Activated gamma-delta T cell treated with anti-CD3 and anti-CD28 coated beads, Interleukin-2, amount 50 U/mL, for 16 hours (primary cell): ENCODE data around the gene EXOC3L1.
A peak's percentile ranks its signal among the peaks of the same experiment; 100 is the strongest.

Source experiments
- DNase-seq: peaks from one replicate; pipeline ENCODE4 v3.0.0-alpha.2; 2020; ENCODE audit warnings: low read depth

Gene EXOC3L1, protein sequence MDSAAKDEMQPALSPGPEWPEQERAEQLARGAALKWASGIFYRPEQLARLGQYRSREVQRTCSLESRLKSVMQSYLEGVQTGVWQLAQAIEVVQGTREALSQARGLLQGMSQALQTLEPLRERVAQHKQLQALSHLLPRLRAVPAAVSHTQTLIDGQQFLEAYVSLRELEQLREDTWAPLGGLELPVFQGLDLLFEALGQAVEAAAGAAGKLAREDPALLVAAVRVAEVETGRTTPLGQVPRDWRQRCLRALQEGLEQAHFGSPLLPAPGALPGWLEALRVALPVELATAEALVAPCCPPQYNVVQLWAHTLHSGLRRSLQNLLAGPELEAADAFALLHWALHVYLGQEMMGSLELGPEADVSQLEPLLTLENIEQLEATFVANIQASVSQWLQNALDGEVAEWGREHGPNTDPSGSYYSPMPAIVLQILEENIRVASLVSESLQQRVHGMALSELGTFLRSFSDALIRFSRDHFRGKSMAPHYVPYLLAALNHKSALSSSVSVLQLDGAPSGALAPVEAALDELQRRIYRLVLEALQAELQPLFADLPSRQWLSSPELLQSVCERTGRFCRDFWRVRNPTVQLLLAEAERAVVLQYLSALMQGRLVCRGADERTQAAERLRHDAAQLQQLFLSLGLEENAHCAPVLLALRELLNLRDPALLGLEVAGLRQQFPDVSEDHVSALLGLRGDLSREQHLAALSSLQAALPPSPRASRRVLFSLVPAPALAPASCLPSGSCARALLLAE

DNA sequence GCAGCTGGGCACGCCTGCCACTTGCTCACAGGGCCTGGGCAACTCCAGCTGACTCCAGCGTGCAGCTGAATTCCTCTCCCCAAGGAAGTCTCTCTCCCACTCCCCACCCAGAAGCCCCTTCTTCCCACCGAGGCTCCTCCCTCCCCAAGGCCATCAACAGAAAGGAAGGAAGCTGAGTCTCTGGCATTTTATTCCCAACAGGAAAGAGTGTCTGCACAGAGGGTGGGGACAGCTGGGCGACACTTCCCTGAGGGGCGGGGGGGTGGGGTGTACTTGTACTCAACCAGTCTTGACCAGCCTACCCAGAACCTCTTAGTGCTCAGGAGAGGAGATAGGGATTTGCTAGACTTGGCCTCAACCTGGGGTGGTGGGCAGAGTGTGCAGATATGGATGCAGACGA is at the start of gene EXOC3L1:
EXOC3L1 (minus strand) TSS at position 96 of the 400 bp plus-strand sequence. CDS start 460 bp downstream, outside the sequence.
- DNase-seq = no peak

DNA sequence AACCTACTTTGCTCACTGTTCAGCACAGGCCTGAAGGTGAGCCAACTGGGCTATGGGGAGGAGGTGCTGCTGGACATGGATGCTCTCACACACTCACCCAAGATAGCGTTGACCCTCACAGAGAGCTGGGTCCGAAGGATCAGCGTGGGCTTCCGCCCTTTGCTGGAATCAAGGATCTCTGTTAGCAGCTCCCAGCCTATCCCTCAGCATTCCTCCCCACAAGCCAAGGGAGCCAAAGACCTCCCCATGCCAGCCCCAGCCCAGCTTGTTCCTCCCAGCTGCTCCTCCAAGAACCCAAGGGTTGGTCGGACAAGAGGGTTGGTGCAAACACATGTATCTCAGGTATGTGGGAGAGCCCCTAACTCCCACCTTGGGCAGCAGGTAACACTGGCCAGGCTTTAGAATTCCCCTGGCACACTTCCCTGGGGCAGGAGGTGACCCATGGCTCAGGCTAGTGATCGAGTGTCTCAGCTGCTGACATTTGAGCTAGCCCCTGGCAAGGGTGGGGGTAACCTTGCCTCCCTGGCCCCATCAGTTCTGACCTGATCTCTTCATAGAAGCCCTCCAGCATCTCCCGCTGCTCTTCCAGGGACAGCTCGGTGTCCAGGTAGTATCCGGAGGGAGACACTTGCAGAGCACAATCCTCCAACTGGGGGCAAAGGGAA is 49.0 kb upstream of the EXOC3L1 start:
- no peak for DNase-seq

DNA sequence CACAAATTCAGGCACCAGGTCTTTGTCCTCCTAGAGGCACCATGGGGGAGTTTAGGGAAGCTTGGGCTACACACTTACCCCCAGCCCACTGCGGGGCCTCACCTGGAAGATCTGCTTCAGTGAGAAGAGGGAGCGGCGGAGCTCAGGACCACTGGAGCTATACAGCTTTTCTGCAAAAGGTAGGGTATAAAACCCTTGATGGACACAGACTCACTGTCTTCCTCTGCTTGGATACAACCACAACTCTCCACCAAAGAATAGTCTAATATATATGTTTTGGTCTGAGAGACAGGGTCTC is 48.3 kb upstream of the EXOC3L1 start:
- no peak for DNase-seq

DNA sequence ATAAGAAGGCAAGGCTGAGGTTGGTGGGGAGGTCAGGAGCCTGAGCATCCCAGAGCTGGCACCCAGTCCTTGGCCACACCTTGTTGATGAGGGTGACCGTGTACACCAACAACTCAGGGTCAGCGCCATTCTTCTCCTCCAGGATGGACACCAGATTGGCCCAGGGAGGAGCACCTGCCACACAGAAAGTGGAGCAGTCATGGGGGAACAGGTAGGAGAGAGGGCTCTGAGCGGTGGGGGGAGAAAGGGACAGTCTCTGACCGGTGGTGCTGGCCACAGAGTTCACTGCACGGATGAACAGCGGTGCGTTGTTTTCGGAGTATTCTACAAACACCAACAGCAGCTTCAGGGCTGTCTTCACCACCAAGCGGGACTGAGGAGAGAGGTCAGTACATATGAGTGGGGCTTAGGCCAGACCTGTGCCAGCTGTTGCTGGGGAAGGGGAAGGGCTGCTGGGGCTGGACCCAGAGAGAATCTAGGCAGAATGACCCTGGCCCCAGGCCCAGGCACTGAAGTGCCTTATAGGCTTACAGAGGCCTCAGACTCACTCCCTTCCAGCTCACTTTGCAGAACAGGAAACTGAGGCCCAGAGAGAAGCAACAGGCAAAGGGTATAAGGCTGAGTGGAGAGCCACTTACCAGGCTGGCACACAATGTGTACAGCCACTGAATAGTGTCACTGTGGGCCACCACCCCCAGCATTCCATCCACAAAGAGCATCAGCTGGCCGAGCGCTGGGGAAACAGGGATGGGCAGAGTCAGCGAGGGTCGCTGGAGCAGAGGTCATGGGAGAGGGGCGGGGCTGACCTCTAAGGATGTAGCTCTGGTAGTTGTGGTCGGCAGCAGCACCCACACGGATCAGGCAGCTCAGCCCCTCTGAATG is 47.7 kb upstream of the EXOC3L1 start:
- DNase-seq = no peak

DNA sequence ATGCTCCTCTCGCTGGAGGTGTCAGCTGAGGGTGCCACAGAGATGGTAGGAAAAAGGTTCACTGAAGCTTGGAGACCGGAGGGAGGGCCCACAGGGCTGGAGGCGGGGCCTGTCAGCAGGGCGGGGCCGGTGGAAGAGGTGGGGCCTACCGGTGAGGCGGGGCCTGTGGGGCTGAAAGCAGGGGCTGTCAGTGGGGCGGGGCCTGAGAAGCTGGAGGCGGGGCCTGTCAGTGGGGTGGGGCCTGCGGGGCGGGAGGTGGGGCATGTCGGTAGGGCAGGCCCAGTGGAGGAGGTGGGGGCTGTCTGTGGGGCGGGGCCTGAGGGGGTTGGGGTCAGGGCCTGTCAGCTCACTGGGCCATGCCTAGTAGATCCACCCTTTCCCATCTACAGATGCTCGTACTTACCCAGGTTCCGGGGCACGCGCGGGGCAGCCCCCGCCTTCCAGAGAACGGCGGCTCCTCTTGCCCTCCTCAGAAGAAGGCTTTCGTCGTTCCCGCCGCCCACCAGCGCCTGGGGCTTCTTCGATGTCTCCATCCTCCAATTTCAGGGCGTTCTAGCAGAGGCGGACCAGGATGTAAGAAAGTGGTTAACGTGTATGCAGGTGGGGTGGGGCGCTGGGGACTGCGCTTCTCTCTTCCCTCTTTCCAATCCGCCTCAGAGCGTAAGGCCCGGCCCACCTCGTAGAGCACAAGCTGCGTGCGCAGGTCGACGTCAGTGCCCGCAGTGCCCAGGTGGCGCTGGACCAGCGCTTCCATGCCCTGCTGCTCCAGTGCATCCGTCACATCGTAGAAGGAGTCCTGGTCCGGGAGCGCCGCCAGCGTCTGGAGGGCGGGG is 46.8 kb upstream of the EXOC3L1 start:
- peak; percentile 40 for DNase-seq

DNA sequence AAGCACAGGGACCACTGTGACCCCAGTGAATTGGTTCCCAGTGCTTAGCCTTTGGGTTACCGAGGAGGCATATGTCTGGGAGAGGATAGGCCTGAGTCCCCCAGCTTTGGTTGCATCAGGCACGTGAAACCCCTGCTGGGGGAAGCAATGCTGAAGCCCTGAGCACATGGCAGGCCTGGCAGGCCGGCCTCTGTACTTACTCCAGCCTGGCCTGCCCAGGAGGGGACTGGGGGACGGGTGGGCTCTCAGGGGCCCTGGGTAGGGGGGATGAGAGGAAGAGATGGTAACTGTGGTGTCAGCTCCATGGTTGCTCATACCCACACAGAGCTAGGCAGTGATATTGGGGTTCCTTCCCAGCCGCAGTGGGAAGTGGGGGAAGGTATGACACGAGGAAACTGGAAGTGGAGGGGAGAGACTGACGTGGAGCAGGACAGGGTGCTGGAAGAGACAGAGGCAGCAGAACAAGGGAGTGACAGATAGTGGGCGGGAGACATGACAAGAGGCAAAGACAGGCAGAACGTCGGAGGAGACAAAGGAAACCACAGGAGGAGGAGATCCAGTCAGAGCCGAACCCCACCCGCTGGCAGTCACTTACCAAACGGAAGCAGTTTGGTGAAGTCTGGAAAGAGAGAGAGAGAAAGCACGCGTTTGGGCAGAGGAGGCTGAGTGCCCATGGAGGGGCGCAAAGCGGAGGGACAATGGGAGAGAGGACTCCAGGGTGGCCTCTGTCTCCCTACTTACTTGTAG is 46.1 kb upstream of the EXOC3L1 start:
- DNase-seq = no peak

DNA sequence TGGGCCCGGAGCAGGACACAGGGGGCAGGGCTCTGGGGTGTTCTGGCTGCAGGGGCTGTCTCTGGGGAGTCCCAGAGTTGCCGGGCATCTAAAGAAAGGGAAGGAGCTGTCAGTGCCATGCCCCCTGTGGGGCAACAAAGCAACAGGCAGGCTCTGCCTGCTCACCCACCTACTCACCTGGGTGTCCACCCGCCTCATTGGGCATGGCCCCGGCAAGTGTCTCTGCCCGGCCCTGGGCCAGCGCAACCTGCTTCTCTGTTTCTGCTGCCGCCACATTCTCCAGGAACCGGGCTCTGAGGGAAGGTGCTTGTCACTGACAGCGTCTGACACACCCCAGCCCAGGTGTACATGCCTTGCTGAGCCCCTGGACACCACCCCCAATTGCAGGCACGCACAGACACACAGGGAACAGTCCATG is 44.3 kb upstream of the EXOC3L1 start:
- no peak for DNase-seq

DNA sequence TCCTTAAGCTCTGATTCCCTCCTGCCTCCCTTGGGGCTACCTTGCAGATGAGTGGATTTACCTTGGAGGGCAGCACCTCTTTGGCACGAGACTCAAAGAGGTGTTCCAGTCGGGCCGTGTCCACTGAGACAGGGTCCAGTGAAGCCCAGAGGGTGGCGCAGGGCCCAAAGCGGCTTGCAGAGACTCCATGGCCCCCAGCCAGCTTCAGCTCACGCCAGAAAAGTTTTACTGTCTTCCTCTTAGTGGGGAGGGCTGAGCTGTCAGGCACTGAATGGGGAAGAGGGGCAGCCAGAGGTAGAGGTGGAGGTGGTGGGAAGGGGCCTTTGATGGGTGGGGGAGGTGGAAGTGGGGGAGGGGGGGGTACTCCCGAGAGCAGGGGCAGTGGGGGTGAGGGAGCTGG is 43.7 kb upstream of the EXOC3L1 start:
- DNase-seq = no peak

DNA sequence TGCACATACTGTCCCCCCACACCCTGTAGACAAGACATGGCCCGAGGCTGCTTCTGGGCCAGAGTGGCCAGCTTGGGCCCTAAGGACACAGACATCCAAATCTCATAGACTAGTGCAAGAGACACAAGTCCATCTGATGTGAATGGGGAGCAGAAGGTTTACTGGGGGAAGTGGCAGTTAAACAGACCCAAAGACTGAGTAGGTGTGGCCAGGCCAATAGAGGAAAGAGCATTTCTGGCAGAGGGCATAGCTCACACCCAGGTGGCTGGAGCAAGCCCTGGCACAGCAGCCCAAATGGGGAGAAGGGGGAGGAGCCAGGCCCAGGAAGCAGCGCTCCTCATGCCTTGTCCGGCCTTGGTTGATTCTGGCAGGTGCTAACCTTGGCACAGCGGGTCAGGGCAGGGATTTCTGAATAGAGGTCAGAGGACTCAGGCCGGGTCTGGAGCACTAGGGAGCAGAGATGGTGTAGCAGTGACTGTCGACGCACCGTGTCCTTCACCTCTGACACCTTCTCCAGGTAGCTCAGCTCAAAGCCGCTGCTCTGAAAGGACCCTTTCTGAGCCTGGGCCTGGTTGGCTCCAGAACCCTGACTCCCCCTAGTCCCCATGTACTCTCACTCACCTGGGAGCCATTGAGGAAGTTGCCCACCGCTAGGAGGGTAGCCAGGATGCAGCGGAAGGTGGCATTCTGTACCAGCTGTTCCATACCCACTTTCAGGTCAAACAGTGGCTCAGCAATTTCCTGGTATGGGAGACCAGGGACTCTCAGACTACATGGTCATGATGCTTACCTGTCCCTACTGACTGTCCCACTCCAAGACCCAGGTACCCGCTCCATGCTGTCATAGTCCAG is 41.1 kb upstream of the EXOC3L1 start:
- DNase-seq = no peak

DNA sequence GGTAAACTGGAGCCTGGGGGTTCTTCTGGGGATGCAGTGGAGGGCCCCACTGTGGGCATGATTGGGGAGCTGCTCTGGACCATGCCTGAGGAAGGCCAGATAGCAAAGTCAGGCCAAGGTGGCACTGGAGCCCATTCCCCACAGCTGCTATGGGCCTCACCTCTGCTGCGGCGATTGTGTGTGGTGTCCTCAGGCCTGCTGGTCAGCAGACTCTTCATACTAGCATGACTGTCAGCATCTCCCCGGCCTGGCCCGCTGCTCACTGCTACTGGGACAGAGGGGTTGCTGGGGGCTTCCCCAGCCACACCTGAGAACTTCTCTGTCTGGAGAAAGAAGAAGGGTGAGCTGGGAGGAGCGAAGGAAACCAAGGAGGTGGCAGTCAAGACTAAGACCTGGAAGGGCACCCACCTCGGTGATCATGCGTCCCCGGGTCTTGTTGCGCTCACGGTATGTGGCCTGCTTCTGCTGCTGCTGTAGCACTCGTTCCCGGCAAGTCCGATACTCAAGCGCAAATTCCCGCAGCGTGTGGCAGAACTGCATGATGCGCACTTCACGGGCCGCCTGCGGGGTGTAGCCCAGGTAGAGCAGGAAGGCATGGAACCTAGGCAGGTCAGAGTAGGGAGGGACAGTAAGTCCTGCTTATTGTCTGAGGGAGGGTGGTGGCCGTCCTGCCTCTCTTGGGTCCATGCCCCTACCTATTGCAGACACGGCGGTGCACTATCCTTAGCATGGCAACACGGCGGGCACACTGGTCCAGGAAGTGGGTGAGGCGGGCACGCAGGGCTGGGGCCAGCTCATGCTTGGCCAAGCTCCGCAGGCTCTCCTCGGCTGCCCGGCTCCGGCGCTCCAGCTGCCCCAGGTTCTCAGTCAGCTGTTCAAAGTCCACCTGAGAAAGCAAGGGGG is 40.2 kb upstream of the EXOC3L1 start:
- DNase-seq = no peak

DNA sequence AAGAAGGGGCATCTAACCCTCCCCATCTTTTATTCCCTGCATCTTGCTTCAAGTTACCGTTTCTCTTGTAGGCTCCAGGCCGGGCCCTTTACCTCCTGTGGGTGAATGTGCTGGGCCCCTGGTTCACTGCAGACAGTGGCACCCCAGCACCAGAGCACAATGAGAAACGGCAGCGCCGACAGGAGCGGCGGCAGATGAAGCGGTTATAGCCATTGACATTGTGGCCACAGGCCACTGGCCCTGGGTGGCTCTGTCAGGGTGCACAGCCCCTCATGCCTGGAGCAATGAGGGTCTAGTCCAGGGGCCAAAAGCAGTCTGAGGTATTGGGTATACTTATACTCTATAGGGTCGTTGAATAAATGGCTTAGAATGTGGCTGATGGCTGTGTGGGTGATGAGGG is 39.0 kb upstream of the EXOC3L1 start:
- no peak for DNase-seq

DNA sequence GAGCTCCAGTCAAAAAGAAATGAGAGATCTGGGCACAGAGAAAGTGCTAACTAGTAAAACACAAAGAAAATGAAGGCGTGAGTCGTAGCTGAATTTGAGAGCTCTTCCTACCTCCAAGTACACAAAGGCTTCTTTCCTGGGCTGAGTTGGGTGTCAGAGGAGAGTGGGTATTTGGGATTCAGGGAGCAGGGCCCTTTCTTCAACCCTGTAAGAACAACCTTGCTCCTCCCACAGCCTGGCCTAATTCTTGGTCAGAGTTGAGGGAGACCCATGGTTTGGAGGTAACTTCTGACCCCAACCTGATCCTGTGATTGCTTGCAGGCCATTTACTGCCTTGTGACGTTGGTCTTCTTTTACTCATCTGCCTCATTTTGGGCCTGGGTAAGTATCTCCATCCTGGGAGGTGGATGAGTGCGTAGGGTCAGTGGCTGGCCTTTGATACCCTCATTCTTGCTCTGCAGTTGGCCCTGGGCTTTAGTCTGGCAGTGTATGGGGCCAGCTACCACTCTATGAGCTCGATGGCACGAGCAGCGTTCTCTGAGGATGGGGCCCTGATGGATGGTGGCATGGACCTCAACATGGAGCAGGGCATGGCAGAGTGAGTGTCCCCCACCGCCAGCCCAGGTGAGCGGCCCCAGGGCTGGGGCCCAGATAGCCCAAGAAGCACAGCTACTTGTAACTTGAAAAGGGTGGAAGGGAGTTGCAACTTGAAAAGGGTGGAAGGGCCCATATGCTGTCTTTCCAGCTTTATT is 38.3 kb upstream of the EXOC3L1 start:
- no peak for DNase-seq

DNA sequence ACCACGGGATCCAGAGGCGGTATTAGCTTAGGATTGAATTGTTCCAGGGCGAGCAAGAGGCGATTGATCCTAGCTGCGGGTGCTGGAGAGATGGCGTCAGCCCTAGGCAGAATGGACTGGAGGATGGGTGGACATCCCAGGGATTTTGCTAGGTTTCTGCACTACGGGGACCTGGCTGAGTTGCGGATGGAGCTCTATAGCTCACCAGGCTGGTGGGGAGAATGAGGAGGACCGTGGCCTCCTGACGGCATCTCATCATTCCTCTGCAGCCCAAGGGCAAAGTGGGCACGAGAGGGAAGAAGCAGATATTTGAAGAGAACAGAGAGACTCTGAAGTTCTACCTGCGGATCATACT is 37.6 kb upstream of the EXOC3L1 start:
- no peak for DNase-seq

DNA sequence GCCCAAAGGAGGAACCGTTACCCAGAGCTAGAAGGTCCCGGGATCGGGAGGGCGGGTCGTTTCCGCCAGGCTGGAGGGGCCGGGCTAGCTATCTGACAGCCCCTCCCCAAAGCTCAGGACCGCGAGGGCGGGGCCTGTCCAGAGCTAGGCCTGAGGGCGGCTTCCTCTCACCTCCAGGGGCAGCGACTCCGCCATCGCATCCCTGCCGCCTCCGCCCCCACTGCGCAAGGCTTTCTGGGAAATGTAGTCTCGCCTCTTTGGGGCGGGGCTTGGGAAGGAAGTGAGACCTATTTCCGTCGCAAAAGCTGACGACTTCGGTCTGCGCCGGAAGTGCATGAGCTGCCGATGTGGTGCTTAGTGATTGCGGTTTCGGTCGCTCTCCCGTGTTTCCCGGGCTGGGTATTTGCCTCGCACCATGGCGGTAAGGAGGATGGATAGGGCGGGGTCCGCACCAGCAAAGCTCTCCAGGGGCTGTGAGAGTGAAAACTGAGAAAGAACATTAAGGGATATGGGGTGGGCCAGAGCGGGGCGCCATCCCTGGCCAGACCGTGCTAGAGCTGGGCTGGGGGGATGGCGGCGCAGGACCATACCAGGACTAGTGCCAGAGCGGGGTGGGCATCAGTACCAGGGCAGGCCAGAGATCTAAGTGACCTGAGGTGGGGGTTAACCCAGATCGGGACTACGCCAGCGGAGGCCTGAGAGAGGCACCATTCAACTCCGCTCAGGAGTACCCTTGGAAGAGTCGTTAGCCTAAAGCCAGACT is 37.0 kb upstream of the EXOC3L1 start, which contains the start of gene TMEM208:
TMEM208 (plus strand) TSS at position 327 of the 763 bp plus-strand sequence; CDS start at position 416, 89 bp downstream.
- DNase-seq = peak; percentile 96

DNA sequence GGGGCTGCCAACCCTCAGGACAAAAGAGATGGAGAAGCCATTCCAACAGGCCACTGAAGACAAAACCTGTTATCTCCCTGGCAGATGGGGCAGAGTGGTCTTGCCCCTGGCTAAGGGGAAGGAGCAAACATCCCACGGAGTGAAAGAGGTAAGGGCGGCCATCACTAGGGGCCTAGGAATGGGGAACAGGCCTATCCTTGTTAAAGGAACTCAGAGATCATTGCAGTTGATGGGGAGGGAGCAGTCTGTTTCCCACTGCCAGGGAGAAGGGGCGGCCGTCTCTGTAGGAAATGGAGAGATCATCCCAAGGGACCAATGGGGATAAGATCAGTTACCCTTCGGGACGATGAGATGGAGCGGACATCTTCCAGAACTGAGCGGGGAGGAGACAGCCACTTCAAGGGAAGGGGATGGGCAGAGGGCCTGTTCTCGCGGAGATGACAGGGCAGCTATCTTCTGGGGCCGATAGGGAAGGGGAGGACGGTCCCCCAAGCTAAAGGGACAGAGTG is 36.4 kb upstream of the EXOC3L1 start:
- no peak for DNase-seq

DNA sequence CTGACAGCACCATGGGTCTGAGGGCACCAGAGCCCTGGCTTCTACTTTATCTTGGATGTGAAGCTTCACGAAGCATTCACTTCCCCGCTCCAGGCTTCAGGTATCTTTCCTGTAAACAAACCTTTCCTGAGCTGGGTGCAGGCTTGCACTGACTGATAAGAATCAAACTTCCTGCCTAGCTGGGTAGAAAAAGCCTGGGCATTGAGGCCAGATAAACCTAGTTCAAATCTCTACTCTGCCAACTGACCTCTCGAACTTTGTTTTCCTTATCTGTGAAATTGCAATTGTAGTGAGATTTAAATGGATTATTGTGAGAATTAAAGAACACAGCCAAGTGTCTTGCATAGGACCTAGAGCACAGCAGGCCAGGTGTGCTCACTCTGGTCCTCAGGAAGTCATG is 34.1 kb upstream of the EXOC3L1 start:
- no peak for DNase-seq
